ENCODE measurements around the gene NKTR.

DNA sequence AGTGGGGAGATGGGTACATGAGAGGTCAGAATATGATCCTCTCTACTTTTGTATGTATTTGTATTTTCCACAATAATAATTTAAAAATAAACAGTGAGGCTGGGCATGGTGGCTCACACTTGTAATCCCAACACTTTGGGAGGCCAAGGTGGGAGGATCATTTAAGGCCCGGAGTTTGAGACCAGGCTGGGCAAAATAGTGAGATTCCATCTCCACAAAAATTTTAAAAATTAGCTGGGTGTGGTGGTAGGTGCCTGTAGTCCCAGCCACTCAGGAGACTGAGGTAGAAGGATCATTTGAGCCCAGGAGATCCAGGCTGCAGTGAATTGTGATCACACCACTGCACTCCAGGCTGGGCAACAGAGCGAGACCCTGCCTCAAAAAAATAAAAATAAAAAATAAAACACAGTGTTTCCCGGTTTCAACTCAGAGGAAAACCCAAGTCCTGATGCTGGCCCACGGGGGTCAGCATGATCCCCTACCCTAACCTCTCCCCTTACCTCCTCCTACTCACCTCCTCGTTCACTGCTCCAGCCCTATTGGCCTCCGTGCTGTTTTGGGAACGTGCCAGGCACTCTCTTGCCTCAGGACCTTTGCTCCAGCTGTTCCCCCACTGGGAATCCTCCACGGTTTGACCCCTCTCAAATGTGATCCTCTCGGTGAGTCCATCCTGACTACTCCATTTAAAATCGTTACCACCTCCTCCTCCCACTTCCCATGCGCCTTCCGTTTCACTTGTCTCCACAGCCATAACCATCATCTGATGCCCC lies 82.0 kb downstream of the NKTR start:
- TF ChIP-seq EZH2 (optimal IDR thresholded peaks at IDR 0.05; ENCODE audit: low read depth, low read length): no peak
- TF ChIP-seq, protein P1, sequence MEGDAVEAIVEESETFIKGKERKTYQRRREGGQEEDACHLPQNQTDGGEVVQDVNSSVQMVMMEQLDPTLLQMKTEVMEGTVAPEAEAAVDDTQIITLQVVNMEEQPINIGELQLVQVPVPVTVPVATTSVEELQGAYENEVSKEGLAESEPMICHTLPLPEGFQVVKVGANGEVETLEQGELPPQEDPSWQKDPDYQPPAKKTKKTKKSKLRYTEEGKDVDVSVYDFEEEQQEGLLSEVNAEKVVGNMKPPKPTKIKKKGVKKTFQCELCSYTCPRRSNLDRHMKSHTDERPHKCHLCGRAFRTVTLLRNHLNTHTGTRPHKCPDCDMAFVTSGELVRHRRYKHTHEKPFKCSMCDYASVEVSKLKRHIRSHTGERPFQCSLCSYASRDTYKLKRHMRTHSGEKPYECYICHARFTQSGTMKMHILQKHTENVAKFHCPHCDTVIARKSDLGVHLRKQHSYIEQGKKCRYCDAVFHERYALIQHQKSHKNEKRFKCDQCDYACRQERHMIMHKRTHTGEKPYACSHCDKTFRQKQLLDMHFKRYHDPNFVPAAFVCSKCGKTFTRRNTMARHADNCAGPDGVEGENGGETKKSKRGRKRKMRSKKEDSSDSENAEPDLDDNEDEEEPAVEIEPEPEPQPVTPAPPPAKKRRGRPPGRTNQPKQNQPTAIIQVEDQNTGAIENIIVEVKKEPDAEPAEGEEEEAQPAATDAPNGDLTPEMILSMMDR (IDR thresholded peaks at IDR 0.05; ENCODE audit: low read length): no peak
